ENCODE data around the gene CROCC2. TPM values are rescaled to one million over a fixed set of nuclear protein-coding genes. Genes with fewer than 3 reads are reported as not detected.

The CROCC2 gene
- total and polyA plus RNA-seq, 3 experiments from 2014 or later, result not detected

DNA sequence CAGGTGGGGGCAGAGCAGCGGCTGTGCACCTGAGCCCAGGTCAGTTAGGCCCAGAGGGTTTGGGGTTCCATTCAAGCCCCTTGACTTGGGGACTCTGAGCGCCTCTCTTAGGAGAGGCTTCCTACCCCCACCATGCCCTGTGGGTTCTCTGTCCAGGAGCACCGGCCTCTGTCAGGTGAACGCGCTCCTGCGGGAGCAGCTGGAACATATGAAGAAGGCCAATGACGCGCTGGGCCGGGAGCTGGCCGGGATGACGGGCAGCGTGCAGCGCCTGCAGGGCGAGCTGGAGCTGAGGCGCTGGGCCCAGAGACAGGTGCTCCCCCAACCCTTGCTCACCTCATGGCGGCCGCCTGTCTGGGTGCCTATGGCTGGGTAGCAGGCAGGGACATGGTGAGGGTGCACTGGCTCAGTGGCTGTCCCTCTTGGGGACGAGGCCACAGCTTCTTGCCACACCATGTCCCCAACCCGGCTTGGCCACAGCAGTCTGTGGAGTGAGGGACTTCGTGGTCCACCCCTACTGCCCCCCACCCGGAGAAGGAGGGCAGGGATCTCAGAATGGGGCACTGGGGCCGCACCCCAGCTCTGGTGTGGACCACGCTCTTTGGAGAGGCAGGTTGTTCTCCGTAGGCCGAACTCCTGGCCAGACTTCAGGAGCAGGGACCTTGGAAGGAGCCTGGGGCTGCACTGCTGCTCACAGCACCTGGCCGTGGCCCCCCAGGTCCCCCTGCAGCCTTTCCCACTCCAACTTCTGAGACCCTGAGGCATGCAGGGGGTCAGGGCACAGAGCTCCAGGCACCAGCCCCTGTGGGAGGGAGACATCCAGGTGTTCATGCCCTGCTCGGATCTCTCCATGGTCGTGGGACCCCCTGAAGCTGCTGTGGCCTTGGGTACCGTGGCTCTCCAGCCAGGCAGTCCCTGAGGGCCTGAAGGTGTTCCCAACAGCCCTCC lies 19.7 kb downstream of the CROCC2 start:
- Histone ChIP-seq H3K36me3 (ENCODE audit: insufficient read depth, low read length) (no peaks in the 10 kb centered on the region), H3K27me3 (ENCODE audit: insufficient read depth, low read length, poor library complexity, severe bottlenecking) (no peaks in the 10 kb centered on the region), H3K9me3 (ENCODE audit: low read length) (no peaks in the 10 kb centered on the region), H3K27ac (ENCODE audit: low read depth, low read length) (no peak overlapping the region), H3K4me1 (ENCODE audit: insufficient read depth, low read length) (no peaks in the 10 kb centered on the region), H3K4me3 (ENCODE audit: low read length) (no peak overlapping the region)
- peaks cover 1 to 11% of the 10 kb centered on the region in 2 donors for H3K27me3 Mint-ChIP-seq
- ChIA-PET POLR2A (no interaction called here), CTCF (interaction anchor here (1.8 kb wide), 1 partner anchor 11 kb away, joined by 5 read pairs; no protein-coding TSS in a partner anchor)
- peak in 1 of 5 donors; percentile 33 for DNase-seq
- H3K36me3 Mint-ChIP-seq, result no peaks in the 10 kb centered on the region
- H3K4me3 Mint-ChIP-seq, result no peak overlapping the region
- H3K9me3 Mint-ChIP-seq, result no peaks in the 10 kb centered on the region
- H3K4me1 Mint-ChIP-seq, result peaks cover 0 to 6% (median 0%) of the 10 kb centered on the region in 3 donors
- H3K27ac Mint-ChIP-seq, result no peak overlapping the region

DNA sequence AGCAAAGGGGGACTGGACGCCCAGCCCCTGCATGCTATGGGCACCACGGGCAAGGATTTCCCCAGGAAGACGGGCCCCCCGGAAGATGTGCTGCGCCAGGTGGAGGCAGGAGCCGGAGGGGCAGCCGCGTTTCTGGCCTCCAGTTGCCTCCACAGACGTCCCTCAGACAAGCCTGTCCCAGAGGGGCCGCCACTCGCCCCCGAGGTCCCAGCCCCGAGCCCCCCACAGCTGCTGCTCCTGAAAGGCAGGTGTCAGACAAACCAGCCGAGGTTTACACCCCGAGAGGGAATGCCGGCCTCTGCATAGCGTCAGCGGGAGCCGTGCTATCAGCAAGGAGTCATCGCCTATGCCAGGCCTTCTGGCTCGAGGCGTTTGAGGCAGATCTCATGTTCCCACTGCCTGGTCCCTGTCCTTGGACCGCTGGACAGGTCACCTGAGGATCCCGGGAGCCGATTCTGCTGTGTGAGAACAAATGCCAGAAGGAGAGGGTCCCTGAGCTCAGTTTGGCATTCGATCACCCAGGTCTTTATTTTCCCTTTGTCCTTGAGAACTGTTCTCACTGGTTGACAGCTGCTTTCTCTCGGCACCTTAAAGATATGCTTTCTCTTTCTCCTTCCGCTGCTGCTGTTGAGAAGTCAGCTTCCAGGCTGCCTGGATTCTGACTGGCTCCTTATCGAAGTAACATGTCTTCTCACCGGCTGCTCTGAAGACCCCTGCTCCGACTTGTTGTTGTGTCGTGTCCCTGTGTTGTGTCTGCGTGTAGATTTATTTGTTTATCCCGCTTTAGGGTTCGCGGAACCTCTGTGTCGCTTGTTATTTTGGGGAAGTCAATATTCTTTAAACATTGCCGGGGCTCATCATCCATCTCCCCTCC lies 20.6 kb downstream of the CROCC2 start:
- no peak overlapping the region for H3K27ac ChIP-seq (ENCODE audit: low read depth, low read length)
- H3K27me3 ChIP-seq (ENCODE audit: insufficient read depth, low read length, poor library complexity, severe bottlenecking), result no peaks in the 10 kb centered on the region
- Mint-ChIP-seq H3K9me3 (no peaks in the 10 kb centered on the region), H3K36me3 (no peaks in the 10 kb centered on the region), H3K27me3 (peaks cover 1 to 15% of the 10 kb centered on the region in 2 donors), H3K4me3 (no peak overlapping the region), H3K4me1 (peaks cover 0 to 6% (median 0%) of the 10 kb centered on the region in 3 donors), H3K27ac (no peak overlapping the region)
- H3K4me3 ChIP-seq (ENCODE audit: low read length), result no peak overlapping the region
- peak in 1 of 5 donors; percentile 42 for DNase-seq
- no peaks in the 10 kb centered on the region for H3K36me3 ChIP-seq (ENCODE audit: insufficient read depth, low read length)
- H3K9me3 ChIP-seq (ENCODE audit: low read length), result no peaks in the 10 kb centered on the region
- ChIA-PET CTCF (interaction anchor here (1.8 kb wide), 1 partner anchor 12 kb away, joined by 5 read pairs; no protein-coding TSS in a partner anchor), POLR2A (no interaction called here)
- no peaks in the 10 kb centered on the region for H3K4me1 ChIP-seq (ENCODE audit: insufficient read depth, low read length)

DNA sequence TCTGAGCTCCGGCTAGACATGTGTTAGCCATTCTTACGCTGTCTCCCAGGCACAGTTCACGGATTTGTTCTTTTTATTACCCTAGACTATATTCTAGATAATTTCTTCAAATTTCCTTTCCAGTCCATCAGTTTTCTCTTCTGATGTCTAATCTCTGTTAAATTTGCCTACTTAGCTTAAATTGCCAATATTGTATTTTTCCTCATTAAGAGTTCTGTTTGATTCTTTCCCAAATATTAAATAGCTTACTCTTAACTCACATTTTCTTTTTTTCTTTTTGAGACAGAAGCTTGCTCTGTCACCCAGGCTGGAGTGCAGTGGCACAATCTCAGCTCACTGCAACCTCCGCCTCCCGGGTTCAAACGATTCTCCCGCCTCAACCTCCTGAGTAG lies 21.2 kb downstream of the CROCC2 start:
- POLR2A ChIA-PET, result no interaction called here
- no peak overlapping the region for H3K27ac ChIP-seq (ENCODE audit: low read depth, low read length)
- no peaks in the 10 kb centered on the region for H3K9me3 Mint-ChIP-seq
- H3K4me1 Mint-ChIP-seq, result peaks cover 0 to 6% (median 0%) of the 10 kb centered on the region in 3 donors
- no peaks in the 10 kb centered on the region for H3K9me3 ChIP-seq (ENCODE audit: low read length)
- peak overlapping the region in 1 of 8 donors; percentile 15 for H3K27ac Mint-ChIP-seq
- H3K27me3 Mint-ChIP-seq, result peaks cover 1 to 18% of the 10 kb centered on the region in 2 donors
- DNase-seq, result no peak
- no peak overlapping the region for H3K4me3 ChIP-seq (ENCODE audit: low read length)
- H3K36me3 ChIP-seq (ENCODE audit: insufficient read depth, low read length), result no peaks in the 10 kb centered on the region
- no peaks in the 10 kb centered on the region for H3K36me3 Mint-ChIP-seq
- no peak overlapping the region for H3K4me3 Mint-ChIP-seq
- no peaks in the 10 kb centered on the region for H3K27me3 ChIP-seq (ENCODE audit: insufficient read depth, low read length, poor library complexity, severe bottlenecking)
- H3K4me1 ChIP-seq (ENCODE audit: insufficient read depth, low read length), result no peaks in the 10 kb centered on the region
- CTCF ChIA-PET, result no interaction called here

DNA sequence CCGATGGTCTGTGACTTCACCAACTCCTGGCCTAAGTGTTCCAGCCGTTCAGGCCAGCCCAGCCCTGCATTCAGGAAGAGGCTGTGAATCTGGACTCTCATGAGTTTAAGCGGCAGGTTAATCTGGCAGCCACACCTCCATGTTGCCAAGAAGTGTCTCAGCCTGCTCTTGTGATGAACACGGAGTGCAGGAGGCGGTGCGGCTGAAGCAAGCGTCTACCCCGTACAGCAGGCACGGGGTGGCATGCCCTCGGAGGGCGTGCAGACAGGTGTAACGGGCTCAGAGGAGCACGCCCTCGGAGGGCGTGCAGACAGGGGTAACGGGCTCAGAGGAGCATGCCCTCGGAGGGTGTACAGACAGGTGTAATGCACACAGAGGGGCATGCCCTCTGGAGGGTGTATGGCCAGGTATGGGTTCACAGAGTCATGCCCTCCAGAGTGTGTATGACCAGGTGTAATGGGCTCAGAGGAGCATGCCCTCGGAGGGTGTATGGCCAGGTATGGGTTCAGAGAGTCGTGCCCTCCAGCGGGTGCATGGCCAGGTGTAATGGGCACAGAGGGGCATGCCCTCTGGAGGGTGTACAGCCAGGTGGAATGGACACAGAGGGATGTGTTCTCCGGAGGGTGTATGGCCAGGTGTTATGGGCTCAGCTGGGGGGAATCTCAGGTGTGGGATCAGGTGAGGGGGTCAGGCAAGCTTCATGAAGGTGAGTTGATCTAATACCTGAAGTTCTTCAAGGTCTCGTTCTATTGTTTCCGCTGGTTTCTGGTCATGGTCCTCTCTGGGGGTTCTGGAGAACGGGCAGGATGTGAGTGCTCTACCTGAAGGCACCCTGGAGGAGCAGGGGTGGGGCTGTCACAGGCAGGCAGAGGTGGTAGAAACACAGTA lies 22.6 kb downstream of the CROCC2 start:
- Mint-ChIP-seq H3K4me3 (no peak overlapping the region), H3K4me1 (peaks cover 0 to 6% (median 0%) of the 10 kb centered on the region in 3 donors)
- POLR2A ChIA-PET, result no interaction called here

DNA sequence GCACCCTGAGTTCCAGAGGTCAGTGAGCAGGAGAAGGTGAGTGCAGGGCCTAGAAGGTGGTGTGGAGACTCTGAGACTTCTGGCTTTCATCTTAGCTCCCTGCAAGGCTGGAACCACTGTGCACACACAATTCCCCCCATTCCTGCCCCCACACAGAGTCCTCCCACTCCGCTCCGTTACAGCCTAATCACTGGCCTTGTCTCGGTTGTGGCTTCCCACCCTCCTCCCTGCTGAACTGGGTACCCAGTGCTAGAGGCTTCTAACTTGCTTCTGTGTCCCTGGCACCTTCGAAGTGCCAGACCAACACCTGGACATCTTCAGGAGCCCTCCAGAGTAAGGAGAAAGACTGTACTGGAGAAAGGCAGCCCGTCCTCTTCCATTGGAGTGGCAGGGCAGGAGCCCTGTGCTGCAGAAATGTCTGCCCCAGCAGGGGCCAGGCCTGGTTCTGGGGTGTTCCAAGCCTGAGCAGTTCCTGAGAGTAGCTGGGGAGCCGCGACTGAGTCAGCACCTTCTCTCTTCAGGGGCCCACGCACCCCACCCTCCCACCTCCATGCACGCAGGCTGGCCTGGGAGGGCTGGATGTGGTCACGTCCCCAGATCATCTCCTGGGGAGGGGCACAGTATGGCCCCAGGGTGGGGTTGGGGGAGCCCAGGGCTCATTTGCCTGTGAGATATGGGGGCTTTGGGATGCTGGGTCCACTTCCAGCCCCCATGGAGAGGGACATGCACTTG lies 23.4 kb downstream of the CROCC2 start:
- H3K4me3 ChIP-seq (ENCODE audit: low read length), result no peak overlapping the region
- Mint-ChIP-seq H3K4me1 (peaks cover 0 to 6% (median 0%) of the 10 kb centered on the region in 3 donors), H3K4me3 (no peak overlapping the region), H3K27me3 (peaks cover 1 to 18% of the 10 kb centered on the region in 2 donors), H3K27ac (no peak overlapping the region), H3K9me3 (no peaks in the 10 kb centered on the region), H3K36me3 (no peaks in the 10 kb centered on the region)
- H3K27me3 ChIP-seq (ENCODE audit: insufficient read depth, low read length, poor library complexity, severe bottlenecking), result no peaks in the 10 kb centered on the region
- H3K4me1 ChIP-seq (ENCODE audit: insufficient read depth, low read length), result no peaks in the 10 kb centered on the region
- POLR2A ChIA-PET, result no interaction called here
- no peak overlapping the region for H3K27ac ChIP-seq (ENCODE audit: low read depth, low read length)
- CTCF ChIA-PET, result no interaction called here
- no peak for DNase-seq
- no peaks in the 10 kb centered on the region for H3K9me3 ChIP-seq (ENCODE audit: low read length)
- no peaks in the 10 kb centered on the region for H3K36me3 ChIP-seq (ENCODE audit: insufficient read depth, low read length)

More for the DNA sequence above, 22.6 kb downstream of the CROCC2 start:
- Histone ChIP-seq H3K36me3 (ENCODE audit: insufficient read depth, low read length) (no peaks in the 10 kb centered on the region), H3K9me3 (ENCODE audit: low read length) (no peaks in the 10 kb centered on the region), H3K4me3 (ENCODE audit: low read length) (no peak overlapping the region), H3K4me1 (ENCODE audit: insufficient read depth, low read length) (no peaks in the 10 kb centered on the region), H3K27me3 (ENCODE audit: insufficient read depth, low read length, poor library complexity, severe bottlenecking) (no peaks in the 10 kb centered on the region), H3K27ac (ENCODE audit: low read depth, low read length) (no peak overlapping the region)
- Mint-ChIP-seq H3K36me3 (no peaks in the 10 kb centered on the region), H3K9me3 (no peaks in the 10 kb centered on the region), H3K27me3 (peaks cover 1 to 18% of the 10 kb centered on the region in 2 donors), H3K27ac (no peak overlapping the region)
- peak in 1 of 5 donors; percentile 31 for DNase-seq
- CTCF ChIA-PET, result no interaction called here

DNA sequence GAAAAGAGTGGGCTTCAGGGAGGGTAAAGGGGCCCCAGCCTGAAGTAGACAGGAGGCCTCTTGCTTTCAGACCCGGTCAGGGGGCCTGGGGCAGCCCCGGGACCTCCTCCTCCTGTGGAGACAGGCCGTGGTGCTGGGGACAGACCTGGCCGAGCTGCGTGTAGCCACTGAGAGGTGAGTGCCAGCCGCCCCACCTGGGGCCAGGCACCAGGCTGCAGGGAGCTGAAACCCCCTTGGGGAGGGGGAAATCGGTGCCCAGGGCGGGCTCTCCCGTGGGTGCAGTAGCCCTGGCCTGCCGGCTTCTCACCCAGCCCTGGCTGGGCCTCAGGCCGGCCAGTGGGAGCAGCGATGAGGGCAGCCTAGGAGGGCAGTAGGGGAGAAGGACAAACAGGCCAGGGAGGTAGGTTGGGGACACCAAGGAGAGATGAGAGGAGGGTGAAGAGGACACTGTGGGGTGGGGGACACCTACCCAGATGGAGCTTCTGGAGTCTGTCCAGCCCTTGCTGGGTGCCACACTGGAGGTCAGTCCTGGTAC lies 24.0 kb downstream of the CROCC2 start:
- Histone ChIP-seq H3K9me3 (ENCODE audit: low read length) (no peaks in the 10 kb centered on the region), H3K4me3 (ENCODE audit: low read length) (no peak overlapping the region), H3K36me3 (ENCODE audit: insufficient read depth, low read length) (no peaks in the 10 kb centered on the region), H3K27me3 (ENCODE audit: insufficient read depth, low read length, poor library complexity, severe bottlenecking) (no peaks in the 10 kb centered on the region), H3K4me1 (ENCODE audit: insufficient read depth, low read length) (no peaks in the 10 kb centered on the region), H3K27ac (ENCODE audit: low read depth, low read length) (no peak overlapping the region)
- DNase-seq, result peak in 1 of 5 donors; percentile 21
- no peaks in the 10 kb centered on the region for H3K36me3 Mint-ChIP-seq
- no peaks in the 10 kb centered on the region for H3K9me3 Mint-ChIP-seq
- POLR2A ChIA-PET, result no interaction called here
- no peak overlapping the region for H3K27ac Mint-ChIP-seq
- CTCF ChIA-PET, result no interaction called here
- H3K27me3 Mint-ChIP-seq, result peaks cover 1 to 18% of the 10 kb centered on the region in 2 donors
- H3K4me1 Mint-ChIP-seq, result peaks cover 0 to 6% (median 0%) of the 10 kb centered on the region in 3 donors
- H3K4me3 Mint-ChIP-seq, result no peak overlapping the region

All from CD8-positive, alpha-beta memory T cell (primary cell).